Natural killer cell (primary cell): Measurements from ENCODE around the gene CORIN. TPM values are rescaled to one million over a fixed set of nuclear protein-coding genes. Genes with fewer than 3 reads are reported as not detected.

Experiments used
- ATAC-seq, 3 donors: fragments of 150-1000 bp in 2 of 3; fragments of 200-7000 bp in 1 of 3; cut with Tn5 transposase; 1 replicate in 1 of 3; 2 replicates in 2 of 3; pipeline ENCODE4 v1.10.0; 2021; ENCODE audit warnings: mild to moderate bottlenecking in 2 of 3, moderate library complexity in 2 of 3
- DNase-seq, 2 donors: peaks; one replicate each; pipeline versions ENCODE4 v3.0.0 to v3.0.0-alpha.2; 2013 to 2021; ENCODE audit warnings: mixed read lengths in 1 of 2
- H3K27ac ChIP-seq: one replicate; pipeline ENCODE4 v1.5.1; 2013; ENCODE audit warnings: mild to moderate bottlenecking, low read length
- H3K27me3 ChIP-seq: one replicate; pipeline ENCODE4 v1.6.1; 2013; ENCODE audit warnings: low read length; ENCODE audit not compliant: control insufficient read depth, insufficient read depth
- H3K36me3 ChIP-seq: one replicate; pipeline ENCODE4 v1.6.1; 2013; ENCODE audit warnings: low read length; ENCODE audit not compliant: control insufficient read depth, insufficient read depth
- H3K4me1 ChIP-seq: one replicate; pipeline ENCODE4 v1.6.1; 2013; ENCODE audit warnings: low read length; ENCODE audit not compliant: control insufficient read depth, insufficient read depth
- H3K4me3 ChIP-seq: one replicate; pipeline ENCODE4 v1.5.1; 2013; ENCODE audit warnings: low read length
- H3K9me3 ChIP-seq: one replicate; pipeline ENCODE4 v1.6.1; 2013; ENCODE audit warnings: low read length; ENCODE audit not compliant: control insufficient read depth, insufficient read depth
- H3K27ac Mint-ChIP-seq, 2 donors: one replicate each; pipeline ENCODE4 v1.8.0; 2022; ENCODE audit warnings: mild to moderate bottlenecking in 2 of 2, mixed read lengths in 2 of 2, moderate library complexity in 1 of 2
- H3K27me3 Mint-ChIP-seq, 2 donors: one replicate each; pipeline ENCODE4 v1.8.0; 2022; ENCODE audit warnings: low read depth in 2 of 2, mixed read lengths in 2 of 2
- H3K36me3 Mint-ChIP-seq: one replicate; pipeline ENCODE4 v1.8.0; 2022; ENCODE audit warnings: mixed read lengths
- H3K4me1 Mint-ChIP-seq, 2 donors: one replicate each; pipeline ENCODE4 v1.8.0; 2022; ENCODE audit warnings: mixed read lengths in 2 of 2
- H3K4me3 Mint-ChIP-seq: one replicate; pipeline ENCODE4 v1.8.0; 2022; ENCODE audit warnings: mild to moderate bottlenecking, moderate library complexity, mixed read lengths
- H3K9me3 Mint-ChIP-seq, 2 donors: one replicate each; pipeline ENCODE4 v1.8.0; 2022; ENCODE audit warnings: mixed read lengths in 2 of 2
- WGBS: methylation state at CpG from one replicate; pipeline ENCODE4 v1.1.7; 2013; ENCODE audit warnings: missing lambda C conversion rate; ENCODE audit not compliant: insufficient coverage; 5-methylcytosine and 5-hydroxymethylcytosine counted together
- intact Hi-C: fragments of 100-400 bp; cut with micrococcal nuclease; formaldehyde crosslinking; loops from one replicate; pipeline ENCODE4 v1.14.2; 2022
- total RNA-seq, 4 donors: library from RNA; stranded (reverse); fragments of 120-200 nt in 1 of 4; gene quantifications; one replicate each; pipeline versions ENCODE4 v1.2.3 to v1.2.4, GENCODE V29; 2013 to 2022
- TF ChIP-seq, protein P1 (sequence below): fragments of 200-600 bp; IDR thresholded peaks from one replicate; pipeline ENCODE4 v1.8.0; 2022; ENCODE audit warnings: antibody characterized with exemption

The CORIN gene
- total RNA-seq, 3 donors from 2014 or later (not counting 1 experiment from before 2014, with no cell fraction given): 0.78 TPM; not detected in 2

DNA sequence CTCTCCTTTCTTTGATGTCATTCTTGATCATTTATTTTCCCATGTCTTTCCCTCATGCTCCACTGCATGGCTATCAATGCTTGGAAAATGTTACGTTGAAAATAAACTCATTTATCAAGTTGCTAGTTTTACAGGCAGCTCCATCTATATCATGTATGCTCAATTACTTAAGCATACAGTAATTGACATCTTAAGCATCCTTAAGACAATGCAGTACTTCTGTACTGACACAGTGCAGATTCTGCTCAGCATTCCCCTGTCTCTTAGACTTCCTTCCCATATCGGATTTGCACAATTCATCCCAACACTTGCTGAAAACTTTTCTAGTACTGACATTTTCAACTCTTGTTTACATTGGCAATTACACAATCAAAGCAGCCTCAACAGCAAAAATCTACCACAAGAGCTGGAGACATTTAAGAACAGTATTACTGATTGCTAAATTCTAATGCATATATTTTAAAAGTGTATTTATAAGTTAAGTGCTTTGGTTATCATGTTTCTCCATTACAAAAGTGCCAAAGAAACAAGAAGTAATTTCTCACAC, 187.2 kb downstream of the CORIN start:
- no peaks in the 10 kb centered on the region for H3K4me1 ChIP-seq
- DNase-seq (no peak), ATAC-seq (no peak)
- no peaks in the 10 kb centered on the region for H3K36me3 Mint-ChIP-seq
- peaks cover 3 to 8% of the 10 kb centered on the region in 2 donors for H3K27me3 Mint-ChIP-seq
- H3K27ac ChIP-seq: no peak overlapping the region
- no peak overlapping the region for H3K27ac Mint-ChIP-seq
- H3K36me3 ChIP-seq: no peaks in the 10 kb centered on the region
- no peaks in the 10 kb centered on the region for H3K4me1 Mint-ChIP-seq
- WGBS: 90% methylated on average over 2 of the region's 2 CpGs
- TF ChIP-seq, protein P1, sequence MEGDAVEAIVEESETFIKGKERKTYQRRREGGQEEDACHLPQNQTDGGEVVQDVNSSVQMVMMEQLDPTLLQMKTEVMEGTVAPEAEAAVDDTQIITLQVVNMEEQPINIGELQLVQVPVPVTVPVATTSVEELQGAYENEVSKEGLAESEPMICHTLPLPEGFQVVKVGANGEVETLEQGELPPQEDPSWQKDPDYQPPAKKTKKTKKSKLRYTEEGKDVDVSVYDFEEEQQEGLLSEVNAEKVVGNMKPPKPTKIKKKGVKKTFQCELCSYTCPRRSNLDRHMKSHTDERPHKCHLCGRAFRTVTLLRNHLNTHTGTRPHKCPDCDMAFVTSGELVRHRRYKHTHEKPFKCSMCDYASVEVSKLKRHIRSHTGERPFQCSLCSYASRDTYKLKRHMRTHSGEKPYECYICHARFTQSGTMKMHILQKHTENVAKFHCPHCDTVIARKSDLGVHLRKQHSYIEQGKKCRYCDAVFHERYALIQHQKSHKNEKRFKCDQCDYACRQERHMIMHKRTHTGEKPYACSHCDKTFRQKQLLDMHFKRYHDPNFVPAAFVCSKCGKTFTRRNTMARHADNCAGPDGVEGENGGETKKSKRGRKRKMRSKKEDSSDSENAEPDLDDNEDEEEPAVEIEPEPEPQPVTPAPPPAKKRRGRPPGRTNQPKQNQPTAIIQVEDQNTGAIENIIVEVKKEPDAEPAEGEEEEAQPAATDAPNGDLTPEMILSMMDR: no peak
- no peaks in the 10 kb centered on the region for H3K9me3 Mint-ChIP-seq
- H3K27me3 ChIP-seq: no peaks in the 10 kb centered on the region
- intact Hi-C loops: no loop called here
- H3K4me3 Mint-ChIP-seq: no peak overlapping the region
- no peaks in the 10 kb centered on the region for H3K9me3 ChIP-seq
- H3K4me3 ChIP-seq: no peak overlapping the region

DNA sequence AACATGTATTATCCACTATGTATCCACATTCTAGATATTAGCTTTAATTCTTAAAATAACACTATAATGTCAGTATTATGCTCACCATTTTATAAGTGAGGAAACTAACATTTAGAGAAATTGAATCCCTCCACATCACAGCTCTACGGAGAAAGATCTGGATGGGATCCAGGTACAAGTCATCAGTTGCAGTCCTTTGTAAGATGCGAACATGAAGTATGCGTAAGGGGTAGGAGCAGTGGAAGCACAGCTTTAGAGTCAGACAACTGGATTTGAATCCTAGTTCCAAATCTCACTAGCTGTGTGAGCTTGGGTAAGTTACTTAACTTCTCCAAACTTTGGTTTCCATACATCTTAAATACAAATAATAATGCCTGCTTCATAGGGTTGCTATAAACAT, 190.3 kb downstream of the CORIN start:
- intact Hi-C loops: no loop called here
- Mint-ChIP-seq H3K4me3 (no peak overlapping the region), H3K4me1 (no peaks in the 10 kb centered on the region), H3K36me3 (no peaks in the 10 kb centered on the region), H3K27me3 (peaks cover 7 to 22% of the 10 kb centered on the region in 2 donors), H3K27ac (no peak overlapping the region), H3K9me3 (no peaks in the 10 kb centered on the region)
- no peak overlapping the region for H3K4me3 ChIP-seq
- no peaks in the 10 kb centered on the region for H3K36me3 ChIP-seq
- WGBS: 93% methylated on average over 3 of the region's 3 CpGs
- no peak for ATAC-seq
- H3K9me3 ChIP-seq: no peaks in the 10 kb centered on the region
- no peak overlapping the region for H3K27ac ChIP-seq
- no peak for DNase-seq
- no peaks in the 10 kb centered on the region for H3K27me3 ChIP-seq
- TF ChIP-seq, protein P1: no peak
- no peaks in the 10 kb centered on the region for H3K4me1 ChIP-seq

DNA sequence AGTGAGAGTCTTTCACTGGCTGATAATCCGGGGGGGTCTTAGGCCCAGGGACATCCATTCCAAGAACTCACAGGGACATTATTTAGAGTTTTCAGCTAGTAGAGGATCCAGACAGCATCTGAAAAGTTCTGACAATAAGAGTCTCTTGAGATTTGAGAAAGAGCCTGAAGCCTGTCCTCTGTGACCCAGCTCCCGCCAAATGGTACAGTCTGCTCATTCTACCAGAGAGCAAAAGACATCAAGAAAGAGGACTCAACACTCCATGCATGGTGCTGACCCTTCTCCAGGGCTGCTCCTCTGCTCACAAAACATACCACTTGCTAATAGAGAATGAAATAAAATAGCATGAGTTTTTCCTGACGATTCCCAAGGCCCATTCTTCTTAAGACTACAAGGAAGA, 190.8 kb downstream of the CORIN start:
- Mint-ChIP-seq H3K4me1 (no peaks in the 10 kb centered on the region), H3K4me3 (no peak overlapping the region), H3K36me3 (no peaks in the 10 kb centered on the region), H3K27me3 (peaks cover 10 to 27% of the 10 kb centered on the region in 2 donors), H3K27ac (no peak overlapping the region), H3K9me3 (no peaks in the 10 kb centered on the region)
- no peaks in the 10 kb centered on the region for H3K9me3 ChIP-seq
- no peaks in the 10 kb centered on the region for H3K4me1 ChIP-seq
- H3K27ac ChIP-seq: no peak overlapping the region
- no peaks in the 10 kb centered on the region for H3K27me3 ChIP-seq
- ATAC-seq (no peak), DNase-seq (no peak)
- intact Hi-C loops: no loop called here
- no peaks in the 10 kb centered on the region for H3K36me3 ChIP-seq
- TF ChIP-seq, protein P1: no peak
- H3K4me3 ChIP-seq: no peak overlapping the region
- WGBS: 85% methylated on average over 2 of the region's 3 CpGs

DNA sequence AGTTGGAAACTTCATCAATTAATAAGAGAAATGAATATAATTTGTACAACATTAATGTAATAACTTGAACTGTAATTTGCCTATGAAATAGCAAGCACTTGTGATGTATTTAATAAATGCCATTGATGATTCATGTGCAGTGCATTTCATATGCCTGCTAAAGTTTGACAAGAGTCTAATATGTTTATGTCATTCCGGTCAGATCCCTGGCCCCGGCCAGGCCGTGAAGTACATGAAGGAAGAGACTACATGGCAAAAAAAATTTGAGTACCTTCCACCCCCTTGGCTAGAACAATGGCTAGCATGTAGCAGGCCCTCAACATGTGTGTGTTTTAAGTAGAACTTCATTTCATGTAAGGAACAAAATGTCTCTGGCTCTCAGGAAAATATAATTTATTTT, 191.5 kb downstream of the CORIN start:
- H3K4me1 Mint-ChIP-seq: no peaks in the 10 kb centered on the region
- no peak for ATAC-seq
- 100% methylated on average over 3 of the region's 3 CpGs for WGBS

More for the DNA sequence above, 191.5 kb downstream of the CORIN start:
- DNase-seq: no peak
- TF ChIP-seq, protein P1: no peak
- Mint-ChIP-seq H3K27me3 (peaks cover 10 to 30% of the 10 kb centered on the region in 2 donors), H3K36me3 (no peaks in the 10 kb centered on the region), H3K4me3 (no peak overlapping the region), H3K27ac (no peak overlapping the region), H3K9me3 (no peaks in the 10 kb centered on the region)
- H3K36me3 ChIP-seq: no peaks in the 10 kb centered on the region
- intact Hi-C loops: no loop called here
- H3K27ac ChIP-seq: no peak overlapping the region
- H3K4me3 ChIP-seq: no peak overlapping the region
- no peaks in the 10 kb centered on the region for H3K4me1 ChIP-seq
- H3K9me3 ChIP-seq: no peaks in the 10 kb centered on the region
- H3K27me3 ChIP-seq: no peaks in the 10 kb centered on the region
